HepG2 (cell line): ENCODE measurements around the gene MDM4. TPM values are rescaled to one million over a fixed set of nuclear protein-coding genes. Genes with fewer than 3 reads are reported as not detected.

Experiments used
- CBFB ChIP-seq: sonication (generic); formaldehyde crosslinking; IDR thresholded peaks from 2 replicates; pipeline ENCODE4 v1.4.0; 2020; ENCODE audit warnings: missing genetic modification reagents
- CEBPZ ChIP-seq: IDR thresholded peaks from 2 replicates; pipeline ENCODE4 v1.6.1; 2012; ENCODE audit warnings: low read length, improper control_type of control experiment
- DMAP1 ChIP-seq: IDR thresholded peaks from 2 replicates; pipeline ENCODE4 v1.6.1; 2016
- EHMT2 ChIP-seq: fragments of 200-600 bp; sonication (generic); IDR thresholded peaks from 2 replicates; pipeline ENCODE4 v1.7.0; 2017; ENCODE audit warnings: antibody characterized with exemption, low read depth, low read length, borderline replicate concordance
- FOXA1 ChIP-seq, 2 experiments: fragments of 450-650 bp in 1 of 2; sonication (generic) in 1 of 2; formaldehyde crosslinking in 1 of 2; IDR thresholded peaks; 2 replicates each; pipeline versions ENCODE4 v1.4.0 to v1.6.1; 2016 to 2020; ENCODE audit warnings: missing genetic modification reagents in 1 of 2
- FOXP1 ChIP-seq, 2 experiments: fragments of 450-650 bp in 1 of 2; IDR thresholded peaks; 2 replicates each; pipeline ENCODE4 v1.6.1; 2017 to 2018; ENCODE audit warnings: antibody characterized with exemption in 1 of 2
- HOXA7 ChIP-seq: sonication (generic); formaldehyde crosslinking; IDR thresholded peaks from 2 replicates; pipeline ENCODE4 v1.8.1; 2022; ENCODE audit warnings: mild to moderate bottlenecking, missing genetic modification reagents, moderate library complexity
- LBX2 ChIP-seq: sonication (generic); formaldehyde crosslinking; IDR thresholded peaks from 2 replicates; pipeline ENCODE4 v1.5.0; 2020; ENCODE audit warnings: missing genetic modification reagents, mild to moderate bottlenecking, borderline replicate concordance
- NBN ChIP-seq: fragments of 450-650 bp; conservative IDR thresholded peaks from 2 replicates; pipeline ENCODE4 v1.6.1; 2017
- NPAS2 ChIP-seq: sonication (generic); formaldehyde crosslinking; IDR thresholded peaks from 2 replicates; pipeline ENCODE4 v1.8.0; 2022; ENCODE audit warnings: mild to moderate bottlenecking, missing genetic modification reagents, borderline replicate concordance
- SIN3B ChIP-seq: fragments of 150-350 bp; IDR thresholded peaks from 2 replicates; pipeline ENCODE4 v1.6.1; 2014; ENCODE audit warnings: low read length
- TP53 ChIP-seq: sonication (generic); formaldehyde crosslinking; conservative IDR thresholded peaks from 2 replicates; pipeline ENCODE4 v1.4.0; 2020; ENCODE audit warnings: missing genetic modification reagents
- ZBTB44 ChIP-seq: sonication (generic); formaldehyde crosslinking; IDR thresholded peaks from 2 replicates; pipeline ENCODE4 v1.4.0; 2020; ENCODE audit warnings: missing genetic modification reagents
- ZBTB7A ChIP-seq: sonication (generic); formaldehyde crosslinking; IDR thresholded peaks from 2 replicates; pipeline ENCODE4 v1.8.0; 2022; ENCODE audit warnings: mild to moderate bottlenecking, missing genetic modification reagents
- ZNF101 ChIP-seq: sonication (generic); formaldehyde crosslinking; IDR thresholded peaks from 2 replicates; pipeline ENCODE4 v1.4.0; 2020; ENCODE audit warnings: mild to moderate bottlenecking, low read depth, missing genetic modification reagents, borderline replicate concordance
- ZNF136 ChIP-seq: sonication (generic); formaldehyde crosslinking; IDR thresholded peaks from 2 replicates; pipeline ENCODE4 v1.8.1; 2022; ENCODE audit warnings: low read depth, mild to moderate bottlenecking, moderate library complexity, missing genetic modification reagents
- ZNF230 ChIP-seq: sonication (generic); formaldehyde crosslinking; IDR thresholded peaks from 2 replicates; pipeline ENCODE4 v1.4.0; 2020; ENCODE audit warnings: mild to moderate bottlenecking, missing genetic modification reagents
- ZNF430 ChIP-seq: sonication (generic); formaldehyde crosslinking; IDR thresholded peaks from 2 replicates; pipeline ENCODE4 v1.9.0; 2021; ENCODE audit warnings: mild to moderate bottlenecking, missing genetic modification reagents
- ZNF441 ChIP-seq: sonication (generic); formaldehyde crosslinking; IDR thresholded peaks from 2 replicates; pipeline ENCODE4 v1.7.0; 2021; ENCODE audit warnings: missing genetic modification reagents, borderline replicate concordance
- ZNF550 ChIP-seq: sonication (generic); formaldehyde crosslinking; IDR thresholded peaks from 2 replicates; pipeline ENCODE4 v1.4.0; 2020; ENCODE audit warnings: mild to moderate bottlenecking, missing genetic modification reagents, borderline replicate concordance
- ZNF574 ChIP-seq: sonication (generic); formaldehyde crosslinking; IDR thresholded peaks from 2 replicates; pipeline ENCODE4 v1.4.0; 2020; ENCODE audit warnings: missing genetic modification reagents
- ZNF577 ChIP-seq: sonication (generic); formaldehyde crosslinking; IDR thresholded peaks from 2 replicates; pipeline ENCODE4 v1.4.0; 2020; ENCODE audit warnings: mild to moderate bottlenecking, low read depth, missing genetic modification reagents, borderline replicate concordance
- ZNF792 ChIP-seq: IDR thresholded peaks from 2 replicates; pipeline ENCODE4 v1.6.1; 2016
- polyA plus RNA-seq, 8 experiments: library from polyadenylated mRNA; depleted of rRNA in 3 of 8; stranded (reverse) in 7 of 8; unstranded in 1 of 8; fragments of >200 nt; fragmentation: Illumina TruSeq in 4 of 8; extraction: Trizol in 4 of 8; gene quantifications; 2 replicates each; pipeline versions ENCODE4 v1.2.1 to v1.2.3, GENCODE V29; 2011 to 2016; ENCODE audit warnings: low read depth in 4 of 8, missing spikeins in 1 of 8, mixed read lengths in 1 of 8; ENCODE audit not compliant: insufficient read depth in 1 of 8
- total RNA-seq, 5 experiments: library from RNA; depleted of rRNA; stranded (reverse); fragments of >200 nt; fragmentation: Illumina TruSeq; extraction: Trizol; gene quantifications; 2 replicates each; pipeline ENCODE4 v1.2.3, GENCODE V29; 2016; ENCODE audit warnings: low read depth in 1 of 5

The MDM4 gene
- total and polyA plus RNA-seq, 2 of the 13 experiments (the other 11 are each of a cell fraction or from before 2014, with no cell fraction given), result 14.9 to 19.0 TPM

- TF ChIP-seq ZBTB44 (CRISPR knock-in tag) (no peak), CBFB (CRISPR knock-in tag) (no peak), NPAS2 (CRISPR knock-in tag) (no peak), ZNF574 (CRISPR knock-in tag) (peak; percentile 51), ZNF136 (CRISPR knock-in tag) (no peak), SIN3B (no peak), ZNF230 (CRISPR knock-in tag) (no peak), ZNF430 (CRISPR knock-in tag) (0 out of 2 replicates have a peak, but pooled peaks have one; percentile 24), NBN (no peak), HOXA7 (CRISPR knock-in tag) (no peak), FOXA1 (IDR thresholded peaks at IDR 0.05) (no peak), FOXA1 (CRISPR knock-in tag; IDR thresholded peaks at IDR 0.05) (no peak), ZBTB7A (CRISPR knock-in tag) (no peak), DMAP1 (CRISPR knock-in tag) (no peak), EHMT2 (no peak), ZNF577 (no peak), ZNF441 (CRISPR knock-in tag) (no peak), LBX2 (no peak), ZNF792 (no peak), ZNF101 (CRISPR knock-in tag) (no peak), TP53 (CRISPR knock-in tag) (no peak), ZNF550 (CRISPR knock-in tag) (no peak), FOXP1 (IDR thresholded peaks at IDR 0.05) (no peak), FOXP1 (CRISPR knock-in tag; IDR thresholded peaks at IDR 0.05) (no peak), CEBPZ (no peak)
Measured at GRCh38 chr1:204507317-204508105, 8.7 kb upstream of the MDM4 start (continued).
